ENCODE measurements around the gene NOL3. TPM values are rescaled to one million over a fixed set of nuclear protein-coding genes. Genes with fewer than 3 reads are reported as not detected.

The NOL3 gene
- total RNA-seq, 1 donor from 2014 or later = 5.8 TPM

GRCh38 chr16:67202956-67203493 lies 32.7 kb downstream of the NOL3 start:
- Mint-ChIP-seq H3K4me1 (peaks cover 6% of the 10 kb centered on the region), H3K27ac (ENCODE audit: unreplicated experiment) (no peak overlapping the region), H3K4me3 (no peak overlapping the region), H3K36me3 (ENCODE audit: low read depth) (no peaks in the 10 kb centered on the region), H3K9me3 (no peaks in the 10 kb centered on the region), H3K27me3 (ENCODE audit: low read depth) (no peaks in the 10 kb centered on the region)
- DNase-seq (ENCODE audit: low read depth, low spot score) = no peak
- no peak for TF ChIP-seq CTCF (conservative IDR thresholded peaks at IDR 0.05)

- no peak for DNase-seq (ENCODE audit: low read depth, low spot score)
- Mint-ChIP-seq H3K9me3 (no peaks in the 10 kb centered on the region), H3K4me3 (no peak overlapping the region), H3K36me3 (ENCODE audit: low read depth) (no peaks in the 10 kb centered on the region), H3K27me3 (ENCODE audit: low read depth) (peaks cover under 1% of the 10 kb centered on the region), H3K4me1 (peaks cover 6% of the 10 kb centered on the region), H3K27ac (ENCODE audit: unreplicated experiment) (no peak overlapping the region)
- no peak for TF ChIP-seq CTCF (conservative IDR thresholded peaks at IDR 0.05)
Measured at GRCh38 chr16:67204076-67204475, 33.7 kb downstream of the NOL3 start.

GRCh38 chr16:67206129-67206837 lies 35.9 kb downstream of the NOL3 start:
- no peak for DNase-seq (ENCODE audit: low read depth, low spot score)
- Mint-ChIP-seq H3K4me1 (peaks cover 6% of the 10 kb centered on the region), H3K27me3 (ENCODE audit: low read depth) (peaks cover 2% of the 10 kb centered on the region), H3K9me3 (no peaks in the 10 kb centered on the region), H3K36me3 (ENCODE audit: low read depth) (no peaks in the 10 kb centered on the region), H3K27ac (ENCODE audit: unreplicated experiment) (no peak overlapping the region), H3K4me3 (peak overlapping the region; percentile 45)
- no peak for TF ChIP-seq CTCF (conservative IDR thresholded peaks at IDR 0.05)

GRCh38 chr16:67206838-67207248 lies 36.5 kb downstream of the NOL3 start:
- no peak for TF ChIP-seq CTCF (conservative IDR thresholded peaks at IDR 0.05)
- H3K4me1 Mint-ChIP-seq = peaks cover 6% of the 10 kb centered on the region
- H3K27me3 Mint-ChIP-seq (ENCODE audit: low read depth) = peaks cover 2% of the 10 kb centered on the region
- H3K4me3 Mint-ChIP-seq = peak overlapping the region; percentile 45
- no peak overlapping the region for H3K27ac Mint-ChIP-seq (ENCODE audit: unreplicated experiment)
- DNase-seq (ENCODE audit: low read depth, low spot score) = no peak
- H3K9me3 Mint-ChIP-seq = no peaks in the 10 kb centered on the region
- no peaks in the 10 kb centered on the region for H3K36me3 Mint-ChIP-seq (ENCODE audit: low read depth)

GRCh38 chr16:67207249-67208091 lies 37.1 kb downstream of the NOL3 start:
- Mint-ChIP-seq H3K27ac (ENCODE audit: unreplicated experiment) (no peak overlapping the region), H3K9me3 (no peaks in the 10 kb centered on the region), H3K36me3 (ENCODE audit: low read depth) (no peaks in the 10 kb centered on the region), H3K27me3 (ENCODE audit: low read depth) (peaks cover 2% of the 10 kb centered on the region), H3K4me1 (peaks cover 6% of the 10 kb centered on the region), H3K4me3 (no peak overlapping the region)
- TF ChIP-seq CTCF (conservative IDR thresholded peaks at IDR 0.05) = no peak
- no peak for DNase-seq (ENCODE audit: low read depth, low spot score)

Measured in neural crest cell (in vitro differentiated cells).